Ramos (cell line): ENCODE results near the gene USP7.

Experiments
- in situ Hi-C: fragments of 300-500 bp; cut with MboI; formaldehyde crosslinking; loops from one replicate; pipeline ENCODE4 v1.14.3; 2022; ENCODE audit warnings: low sequenced_read_pairs; ENCODE audit not compliant: unreplicated experiment

USP7 gene

GRCh38 chr16:8956265-8957062 is 7.2 kb downstream of the USP7 start:
- in situ Hi-C loops, result no loop called here

DNA sequence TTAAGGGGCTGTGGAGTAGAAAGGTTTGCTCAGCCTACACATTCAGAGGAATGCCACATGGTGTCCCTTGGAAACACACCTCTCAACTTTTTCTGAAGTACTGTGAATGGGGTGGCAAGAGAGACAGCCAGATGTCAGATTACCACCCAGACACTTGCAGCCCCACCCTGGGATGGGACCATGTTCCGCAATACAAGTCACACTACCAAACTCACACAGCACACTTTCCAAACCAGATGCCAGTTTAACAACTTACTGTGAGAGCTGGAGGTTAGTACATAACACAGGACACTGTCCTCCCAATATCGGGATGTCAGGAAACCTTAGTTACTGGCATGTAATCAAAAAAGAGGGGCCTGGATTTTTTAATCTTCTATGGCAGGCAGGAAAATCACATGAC is 7.9 kb downstream of the USP7 start:
- in situ Hi-C loops, result no loop called here

GRCh38 chr16:8953064-8953463 is 10.6 kb downstream of the USP7 start:
- in situ Hi-C loops, result loop anchor here (5.0 kb wide), 1 partner anchor 119 kb away; no protein-coding TSS in a partner anchor

GRCh38 chr16:8952281-8952751 is 11.4 kb downstream of the USP7 start:
- in situ Hi-C loops, result loop anchor here (5.0 kb wide), 1 partner anchor 120 kb away; no protein-coding TSS in a partner anchor

DNA sequence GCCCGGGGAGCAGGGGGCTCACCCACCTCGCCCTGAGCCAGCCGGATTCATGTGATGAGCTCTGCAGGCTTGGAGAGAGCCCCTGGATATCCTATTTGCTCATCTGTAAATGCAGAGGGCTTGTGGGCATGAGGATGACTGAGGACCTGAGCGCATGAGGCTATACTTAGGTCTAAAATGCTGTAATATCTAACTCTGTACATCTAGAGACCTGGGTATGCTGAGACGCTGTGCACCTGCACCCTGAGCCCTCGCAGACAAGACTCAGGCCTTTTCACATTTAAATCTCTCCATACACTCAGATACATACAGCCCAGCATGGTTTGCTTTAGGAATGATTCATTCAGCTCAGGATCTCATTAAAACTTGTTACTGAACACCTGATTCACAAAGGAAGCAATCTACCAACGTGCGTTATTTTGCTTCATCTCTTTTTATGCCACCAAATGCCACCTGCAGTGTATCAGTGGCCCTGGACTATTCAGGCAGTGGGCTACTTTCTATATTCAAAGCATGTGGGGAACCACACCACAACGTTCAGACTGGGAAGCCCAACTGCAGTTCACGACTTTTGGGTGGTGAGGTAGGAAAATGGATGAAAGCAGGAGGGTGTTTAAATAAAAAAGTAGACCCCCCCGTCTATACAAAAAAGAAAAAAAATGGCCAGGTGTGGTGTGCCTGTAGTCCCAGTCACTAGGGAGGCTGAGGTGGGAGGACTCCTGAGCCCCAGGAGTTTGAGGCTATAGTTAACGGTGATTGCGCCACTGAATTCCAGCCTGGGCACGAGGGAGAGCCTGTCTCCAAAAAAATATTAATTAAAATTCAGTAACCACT is 12.0 kb downstream of the USP7 start:
- in situ Hi-C loops, result loop anchor here (5.0 kb wide), 1 partner anchor 121 kb away; no protein-coding TSS in a partner anchor

- in situ Hi-C loops, result loop anchor here (5.0 kb wide), 1 partner anchor 122 kb away; no protein-coding TSS in a partner anchor
Observed at GRCh38 chr16:8950580-8951077, 13.1 kb downstream of the USP7 start.

DNA sequence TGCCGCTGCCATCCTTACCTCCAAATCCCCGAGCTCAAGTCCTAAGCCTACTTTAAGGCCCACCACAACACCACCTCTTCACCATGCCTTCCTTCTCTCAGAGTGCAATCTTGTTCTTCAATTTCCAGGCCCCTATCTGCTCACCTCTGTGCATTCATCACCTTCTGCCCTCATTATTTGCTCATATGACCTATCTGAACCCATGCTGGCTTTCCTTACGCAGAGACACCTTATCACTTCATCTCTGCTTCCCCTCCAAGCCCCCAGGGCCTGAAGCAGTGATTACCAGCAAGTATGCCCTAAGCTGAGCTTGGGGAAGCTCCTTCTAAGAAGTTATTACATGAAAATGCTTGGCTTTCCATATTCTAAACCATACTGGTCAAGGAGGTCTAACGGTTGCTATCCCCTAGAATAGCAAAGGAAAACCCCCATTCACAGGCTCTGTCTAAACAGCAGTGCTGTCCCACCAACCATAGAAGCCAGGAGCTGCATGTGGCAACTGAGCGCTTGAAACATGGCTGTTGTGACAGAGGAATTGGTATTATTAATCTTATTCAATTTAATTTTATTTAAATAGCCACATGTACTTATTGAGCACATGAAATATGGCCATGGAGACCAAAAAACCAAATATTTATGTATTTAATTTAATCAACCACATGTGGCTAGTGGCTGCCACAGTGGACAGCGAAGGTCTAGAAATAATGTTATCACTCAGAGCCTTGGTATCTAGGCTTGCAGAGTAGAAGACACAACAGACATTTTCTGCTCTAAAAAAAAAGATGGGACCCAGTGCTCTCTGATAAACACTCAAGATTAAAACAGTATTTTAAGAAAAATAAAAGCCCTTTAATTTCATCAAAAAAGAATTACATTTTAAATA is 13.9 kb downstream of the USP7 start:
- in situ Hi-C loops, result loop anchor here (5.0 kb wide), 1 partner anchor 123 kb away; no protein-coding TSS in a partner anchor

- in situ Hi-C loops, result no loop called here
Observed at GRCh38 chr16:8948831-8949230, 14.9 kb downstream of the USP7 start.

GRCh38 chr16:8948069-8948593 is 15.6 kb downstream of the USP7 start:
- in situ Hi-C loops, result no loop called here

- in situ Hi-C loops, result no loop called here
Observed at GRCh38 chr16:8946544-8946943, 17.2 kb downstream of the USP7 start.

GRCh38 chr16:8945626-8946296 is 17.9 kb downstream of the USP7 start:
- in situ Hi-C loops, result no loop called here

DNA sequence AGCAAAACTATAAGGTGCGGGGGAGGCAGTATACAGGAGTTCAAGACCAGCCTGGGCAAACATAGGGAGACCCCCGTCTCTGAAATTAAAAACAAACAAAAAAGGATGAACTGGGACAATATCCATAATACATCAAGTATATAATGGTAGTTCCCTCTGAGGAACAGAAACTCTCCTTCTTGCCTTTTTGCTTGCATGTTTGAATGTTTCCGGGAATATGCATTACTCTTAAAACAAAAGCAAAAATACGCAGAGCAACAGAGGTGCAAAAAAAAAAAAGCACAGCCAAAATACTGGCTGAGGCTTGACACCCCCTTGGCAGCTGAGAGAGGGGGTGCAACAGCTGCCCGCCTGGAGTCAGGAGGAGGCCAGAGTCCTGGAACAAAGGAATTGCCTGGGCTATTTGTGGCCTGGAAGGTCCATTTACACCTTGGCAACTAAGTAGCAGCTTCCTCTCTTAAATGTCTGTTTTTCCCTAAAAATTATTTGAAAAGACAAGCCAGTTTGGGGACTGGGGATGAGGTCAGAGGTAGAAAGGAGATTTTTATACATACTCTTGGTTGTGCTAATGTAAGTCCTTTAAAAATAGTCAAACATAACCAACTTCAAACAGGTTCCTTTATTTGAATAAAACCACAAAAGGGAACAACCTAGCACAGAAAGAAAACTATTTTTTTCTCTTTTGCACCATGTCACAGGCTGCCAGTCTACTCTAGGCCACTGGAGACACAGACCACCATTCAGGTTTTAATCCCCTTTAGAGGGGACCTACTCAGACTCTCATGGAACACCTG is 19.5 kb downstream of the USP7 start:
- in situ Hi-C loops, result no loop called here

GRCh38 chr16:8943001-8943763 is 20.5 kb downstream of the USP7 start:
- in situ Hi-C loops, result no loop called here

- in situ Hi-C loops, result no loop called here
Observed at GRCh38 chr16:8941718-8942344, 21.9 kb downstream of the USP7 start.

DNA sequence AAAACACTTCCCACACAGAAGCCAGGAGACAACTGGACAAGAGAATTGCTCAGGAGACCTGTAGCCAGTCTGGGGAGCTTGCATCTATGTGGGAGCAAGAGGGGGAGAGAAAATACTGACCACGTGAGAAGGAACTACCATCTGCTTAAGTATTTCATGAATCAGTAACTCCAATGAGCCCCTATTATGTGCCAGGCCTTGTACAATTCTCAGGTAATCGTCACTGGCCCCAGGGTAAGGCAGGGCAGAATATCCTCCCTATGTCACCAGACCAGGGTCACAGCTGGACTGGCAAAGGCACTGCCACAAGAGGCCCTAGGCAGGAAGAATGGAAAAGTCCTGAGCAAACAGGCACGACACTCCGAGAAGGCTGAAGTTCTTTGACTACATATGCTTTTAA is 25.9 kb downstream of the USP7 start:
- in situ Hi-C loops, result no loop called here

DNA sequence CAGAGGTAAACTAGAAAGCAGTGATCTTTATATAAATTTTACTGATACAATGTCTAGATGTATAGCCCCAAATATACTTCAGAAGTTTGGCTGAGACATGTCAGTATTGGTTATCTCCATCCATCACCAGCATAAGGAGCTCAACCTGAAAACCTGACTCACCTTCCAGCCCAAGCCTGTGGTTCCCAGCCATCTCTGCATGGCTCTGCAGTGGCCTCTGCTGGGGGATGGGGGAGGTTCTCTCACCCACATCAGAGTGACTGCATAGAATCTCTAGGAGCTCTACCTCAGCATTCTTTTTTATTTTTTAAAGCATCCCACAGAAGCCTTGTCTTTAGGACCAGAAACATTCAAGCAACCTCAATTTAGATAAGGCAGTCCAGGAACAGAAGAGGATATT is 27.3 kb downstream of the USP7 start:
- in situ Hi-C loops, result no loop called here

GRCh38 chr16:8935989-8936388 is 27.7 kb downstream of the USP7 start:
- in situ Hi-C loops, result no loop called here
